Endothelial cell of umbilical vein (primary cell): ENCODE results near the gene SEC14L6. TPM values are rescaled to one million over a fixed set of nuclear protein-coding genes. Genes with fewer than 3 reads are reported as not detected.
"Not testable (repeated sequence)": the region's sequence is repeated elsewhere in the genome, so short reads cannot be mapped to it uniquely, and the experiment has no call there.

Experiments used
- BruUV-seq: library from RNA; stranded (reverse); fragments of 400-500 nt; replicated peaks from 2 replicates; lab custom pipeline; 2021; lab: Mats Ljungman, UMichigan
- CTCF ChIA-PET: fragments of 300-600, 350-600 bp; sonication (Branson Sonifier 250); formaldehyde crosslinking; loops from one replicate; lab custom pipeline; 2021; ENCODE audit warnings: antibody characterized with exemption, inconsistent platforms; lab: Charles Lee
- POLR2A ChIA-PET: fragments of 300-600, 350-600 bp; sonication (Branson Sonifier 250); formaldehyde crosslinking; loops from one replicate; lab custom pipeline; 2021; ENCODE audit warnings: antibody characterized with exemption, inconsistent platforms; lab: Charles Lee
- DNase-seq: peaks from one replicate; pipeline ENCODE4 v3.0.0-alpha.2; 2011; ENCODE audit warnings: low read depth, low spot score
- FAIRE-seq: peaks from 2 replicates; lab custom pipeline; 2011; peaks lifted over from hg19 to GRCh38; lab: Jason Lieb, UNC
- H2AFZ ChIP-seq: 2 replicates; pipeline ENCODE4 v1.6.0; 2012; ENCODE audit warnings: low read depth, low read length, control low read depth, inconsistent platforms
- H3K27ac ChIP-seq: 2 replicates; pipeline ENCODE4 v1.5.1; 2011; ENCODE audit warnings: low read depth, mild to moderate bottlenecking, control low read depth, low read length, moderate library complexity; ENCODE audit not compliant: insufficient read depth
- H3K27me3 ChIP-seq, 2 experiments: 2 replicates each; pipeline versions ENCODE4 v1.6.0 to v1.6.1; 2011; ENCODE audit warnings: low read length in 2 of 2, mixed read lengths in 1 of 2; ENCODE audit not compliant: control insufficient read depth in 2 of 2, insufficient read depth in 2 of 2
- H3K36me3 ChIP-seq, 2 experiments: 2 replicates in 1 of 2; 3 replicates in 1 of 2; pipeline ENCODE4 v1.5.1; 2011; ENCODE audit warnings: low read length in 2 of 2, mild to moderate bottlenecking in 1 of 2, moderate library complexity in 1 of 2; ENCODE audit not compliant: control insufficient read depth in 2 of 2, insufficient read depth in 2 of 2; ENCODE audit errors: extremely low read depth in 1 of 2
- H3K4me1 ChIP-seq: 3 replicates; pipeline ENCODE4 v1.5.1; 2011; ENCODE audit warnings: mild to moderate bottlenecking, low read length; ENCODE audit not compliant: control insufficient read depth, insufficient read depth; ENCODE audit errors: extremely low read depth
- H3K4me2 ChIP-seq: 2 replicates; pipeline ENCODE4 v1.6.1; 2011; ENCODE audit warnings: low read length, control low read depth, mixed read lengths; ENCODE audit not compliant: insufficient read depth
- H3K4me3 ChIP-seq, 3 experiments: fragments of 200-600 bp in 1 of 3; sonication (generic), shearing (Covaris generic) in 1 of 3; replicated peaks in 1 of 3; 2 replicates each; pipeline ENCODE4 v1.5.1; 2011 to 2016; ENCODE audit warnings: control low read depth in 3 of 3, low read length in 3 of 3, mild to moderate bottlenecking in 2 of 3, inconsistent platforms in 1 of 3, low read depth in 1 of 3, moderate library complexity in 1 of 3; ENCODE audit not compliant: insufficient read depth in 1 of 3
- H3K79me2 ChIP-seq: 2 replicates; pipeline ENCODE4 v1.6.0; 2012; ENCODE audit warnings: low read length, inconsistent platforms; ENCODE audit not compliant: control insufficient read depth, insufficient read depth
- H3K9ac ChIP-seq: replicated peaks from 2 replicates; pipeline ENCODE3; 2011; ENCODE audit warnings: low read length, control low read depth; ENCODE audit not compliant: insufficient read depth; ENCODE audit errors: extremely low read depth
- H3K9me1 ChIP-seq: replicated peaks from 3 replicates; pipeline ENCODE4 v1.6.0; 2011; ENCODE audit warnings: mild to moderate bottlenecking, low read length; ENCODE audit not compliant: control insufficient read depth, insufficient read depth; ENCODE audit errors: extremely low read depth
- H3K9me3 ChIP-seq: replicated peaks from 2 replicates; pipeline ENCODE4 v1.5.1; 2012; ENCODE audit warnings: low read length, inconsistent platforms; ENCODE audit not compliant: control insufficient read depth, insufficient read depth
- H4K20me1 ChIP-seq: replicated peaks from 2 replicates; pipeline ENCODE3; 2011; ENCODE audit warnings: mild to moderate bottlenecking, low read length; ENCODE audit not compliant: control insufficient read depth, insufficient read depth; ENCODE audit errors: extremely low read depth
- EZH2 ChIP-seq: IDR thresholded peaks from 2 replicates; pipeline ENCODE4 v1.6.1; 2012; ENCODE audit warnings: borderline replicate concordance, low read depth, mild to moderate bottlenecking, moderate library complexity, low read length, inconsistent platforms; ENCODE audit not compliant: severe bottlenecking
- JUN ChIP-seq: IDR thresholded peaks from 2 replicates; pipeline ENCODE4 v1.6.1; 2011; ENCODE audit warnings: borderline replicate concordance, low read depth; ENCODE audit not compliant: insufficient read length, insufficient read depth
- MAX ChIP-seq: IDR thresholded peaks from 2 replicates; pipeline ENCODE4 v1.6.1; 2011; ENCODE audit not compliant: insufficient read depth, insufficient read length
- POLR2A ChIP-seq: IDR thresholded peaks from 2 replicates; pipeline ENCODE4 v1.6.1; 2012; ENCODE audit warnings: low read depth, mild to moderate bottlenecking, control low read depth, low read length
- dilution Hi-C: fragments of 300-500 bp; cut with MboI; formaldehyde crosslinking; loops from one replicate; pipeline ENCODE4 v1.15.0; 2019; ENCODE audit warnings: low sequenced_read_pairs; ENCODE audit not compliant: extremely low pct_ligation_motif_present
- intact Hi-C: fragments of 100-400 bp; cut with micrococcal nuclease; formaldehyde crosslinking; loops from one replicate; pipeline ENCODE4 v1.10.0; 2022
- polyA plus RNA-seq, 4 experiments: library from polyadenylated mRNA; depleted of rRNA in 3 of 4; stranded (reverse) in 3 of 4; unstranded in 1 of 4; fragments of >200 nt; gene quantifications; 2 replicates each; pipeline versions ENCODE4 v1.2.1 to v1.2.3, GENCODE V29; 2011 to 2012; ENCODE audit warnings: missing spikeins in 1 of 4
- total RNA-seq: library from RNA; stranded (reverse); gene quantifications from 2 replicates; pipeline ENCODE4 v1.2.3, GENCODE V29; 2021

The SEC14L6 gene
- total and polyA plus RNA-seq, 2 donors (not counting 3 experiments of a cell fraction or from before 2014, with no cell fraction given): 0.04 to 0.15 TPM

GRCh38 chr22:30541961-30542810 is 4.4 kb downstream of the SEC14L6 start:
- peak overlapping the region; percentile 58 for H2AFZ ChIP-seq
- dilution Hi-C loops (no loop called here), intact Hi-C loops (no loop called here)

GRCh38 chr22:30541511-30541910 is 5.0 kb downstream of the SEC14L6 start:
- H3K4me1 ChIP-seq, H3K36me3 ChIP-seq, H2AFZ ChIP-seq, FAIRE-seq, DNase-seq, H3K4me3 ChIP-seq, H3K9me1 ChIP-seq, H3K9me3 ChIP-seq, H4K20me1 ChIP-seq, dilution Hi-C loops, H3K9ac ChIP-seq, H3K79me2 ChIP-seq, intact Hi-C loops, BruUV-seq, H3K27ac ChIP-seq, H3K4me2 ChIP-seq: not testable (repeated sequence)
- peaks cover 14 to 15% of the 10 kb centered on the region in 2 experiments for H3K27me3 ChIP-seq
- ChIA-PET CTCF (interaction anchor here (0.7 to 1.1 kb wide), 3 partner anchors 10 to 70 kb away, joined by 3 read pairs; partner anchors contain the start of gene SEC14L3), POLR2A (interaction anchor here (0.5 to 0.7 kb wide), 2 partner anchors 41 to 60 kb away, joined by 4 read pairs; no protein-coding TSS in a partner anchor)

More at GRCh38 chr22:30541961-30542810, 4.4 kb downstream of the SEC14L6 start:
- Histone ChIP-seq H3K4me1 (no peaks in the 10 kb centered on the region), H3K27ac (no peak overlapping the region), H3K9ac (no peak overlapping the region), H4K20me1 (no peaks in the 10 kb centered on the region), H3K4me2 (peak overlapping the region; percentile 39), H3K79me2 (no peaks in the 10 kb centered on the region), H3K36me3 (no peaks in the 10 kb centered on the region), H3K27me3 (peaks cover 14 to 15% of the 10 kb centered on the region in 2 experiments), H3K4me3 (peak overlapping the region in 1 of 3 experiments; percentile 10), H3K9me3 (no peaks in the 10 kb centered on the region), H3K9me1 (no peaks in the 10 kb centered on the region)
- no TSS peak for BruUV-seq
- CTCF ChIA-PET: interaction anchor here (1.0 to 1.1 kb wide), 2 partner anchors 10 to 57 kb away, joined by 3 read pairs; no protein-coding TSS in a partner anchor
- TF ChIP-seq POLR2A (no peak), EZH2 (peak; percentile 84), MAX (no peak), JUN (no peak)
- POLR2A ChIA-PET: interaction anchor here (0.5 kb wide), 1 partner anchor 42 kb away, joined by 4 read pairs; no protein-coding TSS in a partner anchor
- DNase-seq (no peak), FAIRE-seq (peak; percentile 54)
